OCI-LY7 (cell line): ENCODE data around the gene NID2.

Experiments
- CTCF ChIP-seq: fragments of 200-600 bp; sonication (generic); conservative IDR thresholded peaks from 2 replicates; pipeline ENCODE4 v1.5.1; 2014; ENCODE audit warnings: mild to moderate bottlenecking, antibody characterized with exemption, low read length, moderate library complexity, mixed read lengths
- EZH2phosphoT487 ChIP-seq: fragments of 200-600 bp; sonication (generic); IDR thresholded peaks from 2 replicates; pipeline ENCODE4 v1.6.1; 2018; ENCODE audit warnings: low read depth, borderline replicate concordance, mild to moderate bottlenecking, mixed run types, antibody characterized with exemption, low read length, moderate library complexity, mixed read lengths

GRCh38 chr14:52095794-52096193 is 26.9 kb upstream of the NID2 start:
- TF ChIP-seq CTCF (no peak), EZH2phosphoT487 (no peak)
